NCI-H1048 (cell line): ENCODE results near the gene MARVELD3.
"Not testable (repeated sequence)": the region's sequence is repeated elsewhere in the genome, so short reads cannot be mapped to it uniquely, and the experiment has no call there.

Experiments
- DNase-seq: peaks from one replicate; lab custom pipeline; 2025; lab: John Stamatoyannopoulos, UW

The MARVELD3 gene

GRCh38 chr16:71671165-71671564 lies 45.2 kb downstream of the MARVELD3 start:
- no peak for DNase-seq

GRCh38 chr16:71672125-71672524 lies 46.1 kb downstream of the MARVELD3 start:
- no peak for DNase-seq

- no peak for DNase-seq
Observed at GRCh38 chr16:71672803-71673581, 47.0 kb downstream of the MARVELD3 start.

GRCh38 chr16:71673582-71673973 lies 47.6 kb downstream of the MARVELD3 start:
- no peak for DNase-seq

- no peak for DNase-seq
Observed at GRCh38 chr16:71674229-71674628, 48.2 kb downstream of the MARVELD3 start.

GRCh38 chr16:71675380-71675779 lies 49.4 kb downstream of the MARVELD3 start:
- DNase-seq = no peak

GRCh38 chr16:71676236-71676635 lies 50.3 kb downstream of the MARVELD3 start:
- no peak for DNase-seq

- DNase-seq = no peak
Observed at GRCh38 chr16:71681360-71681759, 55.4 kb downstream of the MARVELD3 start.

GRCh38 chr16:71684280-71684679 lies 58.3 kb downstream of the MARVELD3 start:
- not testable (repeated sequence) for DNase-seq
